ENCODE measurements around the gene FYN.

The FYN gene

DNA sequence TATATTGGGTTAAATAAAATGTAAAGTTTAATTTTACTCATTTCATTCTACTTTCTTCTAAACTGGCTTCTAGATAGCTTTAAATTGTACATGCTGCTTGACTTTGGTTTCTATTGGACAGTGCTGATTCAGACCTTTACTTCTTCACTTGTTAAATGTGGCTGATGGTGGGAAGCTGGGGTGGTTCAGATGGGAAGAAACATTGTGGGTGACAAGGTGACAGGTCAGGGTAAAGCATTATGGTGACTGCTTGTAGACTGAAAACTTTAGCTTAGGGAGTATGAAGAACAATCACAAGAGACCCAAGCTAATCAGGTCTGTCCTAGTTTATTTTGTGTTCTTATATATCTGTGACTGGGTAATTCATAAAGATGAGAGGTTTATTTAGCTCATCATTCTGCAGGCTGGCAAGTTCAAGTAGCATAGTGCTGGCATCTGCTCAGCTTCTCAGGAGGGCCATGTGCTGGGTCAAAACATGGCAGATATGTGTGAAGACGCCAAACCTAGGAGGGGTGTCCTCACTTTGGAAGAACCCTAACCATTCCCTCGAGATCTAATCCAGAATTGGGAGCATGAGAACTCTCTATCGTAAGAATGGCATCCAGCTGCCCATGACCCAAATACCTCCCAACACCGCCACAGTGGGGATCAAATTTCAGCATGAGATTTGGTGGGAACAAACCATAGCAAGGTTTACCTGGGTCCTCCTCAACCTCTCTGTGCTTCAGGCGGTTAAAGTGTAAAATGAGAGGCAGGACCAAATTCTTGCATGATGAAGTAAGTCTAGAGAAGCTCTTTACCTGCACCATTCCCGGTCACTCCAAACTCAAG is 102.8 kb downstream of the FYN start:
- no peak for DNase-seq (ENCODE audit: low read depth, low spot score)

DNA sequence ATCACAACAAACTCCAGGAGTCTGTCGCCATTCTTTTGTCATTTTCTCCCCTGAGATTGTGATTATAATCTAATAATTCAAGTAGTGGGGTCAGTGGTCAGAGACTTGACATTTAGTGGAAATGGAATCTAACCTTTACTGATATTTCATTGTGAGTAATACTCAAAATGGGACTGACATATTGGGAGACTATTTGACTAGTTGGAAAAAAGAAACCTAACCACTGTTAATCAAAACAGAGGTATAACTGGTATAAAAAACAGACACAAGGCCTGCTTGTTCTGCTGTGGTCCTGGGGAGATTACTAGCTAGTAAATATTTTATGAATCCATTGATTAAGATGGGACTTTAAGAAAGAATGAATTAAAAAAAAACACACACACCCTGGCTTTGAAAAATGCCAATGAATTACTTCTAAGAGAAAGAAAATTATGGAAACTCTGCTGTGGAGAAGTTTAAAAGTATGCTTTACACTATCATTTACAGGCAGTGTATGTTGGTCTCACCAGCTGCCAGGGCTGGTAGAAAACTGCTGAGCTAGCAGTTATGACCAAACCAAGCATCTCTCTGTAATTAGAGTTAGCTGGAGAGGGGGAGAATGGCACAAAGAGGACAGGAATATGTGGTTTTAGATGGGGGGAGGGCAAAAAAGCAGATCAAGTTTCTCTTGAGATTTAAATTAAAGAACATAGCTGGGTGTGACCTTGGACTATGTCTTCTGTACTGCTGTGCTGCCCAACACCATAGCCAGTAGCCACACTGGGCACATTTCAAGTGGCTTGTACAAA is 103.7 kb downstream of the FYN start:
- Histone ChIP-seq H3K9ac (ENCODE audit: insufficient read length) (no peak overlapping the region), H3K27ac (peak overlapping the region; percentile 80; the same call in 1 of the 2 replicates), H3K36me3 (ENCODE audit: insufficient read depth, low read length) (peaks cover 18% of the 10 kb centered on the region), H3K4me3 (peak overlapping the region; percentile 21; the same call in 1 of the 2 replicates), H3K9me3 (ENCODE audit: low read depth, low read length) (no peaks in the 10 kb centered on the region)
- peak; percentile 44; the same call in 1 of the 2 replicates for TF ChIP-seq POLR2AphosphoS5 (IDR thresholded peaks at IDR 0.05; ENCODE audit: borderline replicate concordance, low read depth, low read length)
- no peak for TF ChIP-seq EZH2 (IDR thresholded peaks at IDR 0.05)
- DNase-seq (ENCODE audit: low read depth, low spot score), result no peak

More for the DNA sequence above, 102.8 kb downstream of the FYN start:
- no peaks in the 10 kb centered on the region for H3K9me3 ChIP-seq (ENCODE audit: low read depth, low read length)
- TF ChIP-seq EZH2 (IDR thresholded peaks at IDR 0.05) (no peak), FOXP2 (optimal IDR thresholded peaks at IDR 0.05; ENCODE audit: control extremely low read depth, extremely low read length, insufficient read depth) (no peak), POLR2AphosphoS5 (IDR thresholded peaks at IDR 0.05; ENCODE audit: borderline replicate concordance, low read depth, low read length) (no peak)
- H3K4me3 ChIP-seq, result peak overlapping the region; percentile 21; the same call in 1 of the 2 replicates
- H3K27ac ChIP-seq, result peak overlapping the region; percentile 80; the same call in 1 of the 2 replicates
- H3K36me3 ChIP-seq (ENCODE audit: insufficient read depth, low read length), result peaks cover 18% of the 10 kb centered on the region
- no peak overlapping the region for H3K9ac ChIP-seq (ENCODE audit: insufficient read length)

DNA sequence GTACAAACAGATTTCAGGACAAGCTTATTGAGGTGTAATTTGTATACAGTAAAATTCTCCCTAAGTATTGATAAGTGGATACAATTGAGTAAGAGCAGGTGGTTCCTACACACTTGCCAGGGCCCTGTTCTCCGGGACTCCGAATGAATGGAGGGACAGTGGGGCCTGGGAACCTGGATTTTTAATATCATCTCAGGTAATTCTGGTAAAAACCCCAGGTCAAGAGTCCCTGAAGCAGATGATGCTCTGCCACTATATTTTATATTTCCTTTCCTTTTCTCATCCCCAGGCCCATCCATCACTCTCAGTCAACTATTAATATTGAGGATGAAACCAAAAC is 104.9 kb downstream of the FYN start:
- peak overlapping the region; percentile 26; the same call in 1 of the 2 replicates for H3K27ac ChIP-seq
- no peak overlapping the region for H3K4me3 ChIP-seq
- TF ChIP-seq EZH2 (IDR thresholded peaks at IDR 0.05) (no peak), POLR2AphosphoS5 (IDR thresholded peaks at IDR 0.05; ENCODE audit: borderline replicate concordance, low read depth, low read length) (no peak), FOXP2 (optimal IDR thresholded peaks at IDR 0.05; ENCODE audit: control extremely low read depth, extremely low read length, insufficient read depth) (no peak)
- no peak overlapping the region for H3K9ac ChIP-seq (ENCODE audit: insufficient read length)
- no peak for DNase-seq (ENCODE audit: low read depth, low spot score)
- H3K36me3 ChIP-seq (ENCODE audit: insufficient read depth, low read length), result peaks cover 18% of the 10 kb centered on the region
- H3K9me3 ChIP-seq (ENCODE audit: low read depth, low read length), result no peaks in the 10 kb centered on the region

DNA sequence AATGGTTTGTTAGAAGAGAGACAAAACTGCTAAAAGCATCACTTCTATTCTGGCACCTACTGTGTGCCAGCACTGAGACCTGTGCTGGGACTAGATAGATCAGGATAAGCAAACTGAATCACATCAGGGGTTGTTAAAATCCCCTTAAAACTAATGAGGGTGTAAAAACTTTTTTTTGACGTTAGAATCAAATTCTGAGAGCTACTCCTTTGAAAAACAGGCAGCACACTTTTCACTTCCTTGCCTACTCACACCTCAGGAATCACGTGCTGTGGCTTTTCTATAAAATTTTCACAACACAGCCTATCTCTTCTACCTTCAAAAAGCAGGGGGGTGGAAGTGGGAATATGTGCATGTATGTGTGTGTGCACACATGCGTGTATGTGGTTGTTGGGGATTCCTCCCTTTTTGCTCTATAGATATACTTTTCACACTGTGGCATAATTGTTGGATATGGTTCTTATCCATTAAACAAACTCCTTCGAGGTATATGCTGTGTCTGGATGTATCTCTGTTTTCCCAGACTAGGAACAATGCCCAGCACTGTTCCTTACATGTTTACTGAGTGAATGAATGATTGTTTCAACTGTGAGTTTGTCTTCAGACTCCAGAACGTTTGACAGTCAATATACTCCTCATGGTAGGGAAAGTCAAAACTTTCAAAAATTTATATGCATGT is 105.4 kb downstream of the FYN start:
- DNase-seq (ENCODE audit: low read depth, low spot score), result no peak
- H3K27ac ChIP-seq, result peak overlapping the region; percentile 26; the same call in 1 of the 2 replicates
- H3K9ac ChIP-seq (ENCODE audit: insufficient read length), result no peak overlapping the region
- peaks cover 18% of the 10 kb centered on the region for H3K36me3 ChIP-seq (ENCODE audit: insufficient read depth, low read length)
- TF ChIP-seq FOXP2 (optimal IDR thresholded peaks at IDR 0.05; ENCODE audit: control extremely low read depth, extremely low read length, insufficient read depth) (no peak), EZH2 (IDR thresholded peaks at IDR 0.05) (no peak), POLR2AphosphoS5 (IDR thresholded peaks at IDR 0.05; ENCODE audit: borderline replicate concordance, low read depth, low read length) (no peak)
- no peaks in the 10 kb centered on the region for H3K9me3 ChIP-seq (ENCODE audit: low read depth, low read length)
- H3K4me3 ChIP-seq, result no peak overlapping the region

DNA sequence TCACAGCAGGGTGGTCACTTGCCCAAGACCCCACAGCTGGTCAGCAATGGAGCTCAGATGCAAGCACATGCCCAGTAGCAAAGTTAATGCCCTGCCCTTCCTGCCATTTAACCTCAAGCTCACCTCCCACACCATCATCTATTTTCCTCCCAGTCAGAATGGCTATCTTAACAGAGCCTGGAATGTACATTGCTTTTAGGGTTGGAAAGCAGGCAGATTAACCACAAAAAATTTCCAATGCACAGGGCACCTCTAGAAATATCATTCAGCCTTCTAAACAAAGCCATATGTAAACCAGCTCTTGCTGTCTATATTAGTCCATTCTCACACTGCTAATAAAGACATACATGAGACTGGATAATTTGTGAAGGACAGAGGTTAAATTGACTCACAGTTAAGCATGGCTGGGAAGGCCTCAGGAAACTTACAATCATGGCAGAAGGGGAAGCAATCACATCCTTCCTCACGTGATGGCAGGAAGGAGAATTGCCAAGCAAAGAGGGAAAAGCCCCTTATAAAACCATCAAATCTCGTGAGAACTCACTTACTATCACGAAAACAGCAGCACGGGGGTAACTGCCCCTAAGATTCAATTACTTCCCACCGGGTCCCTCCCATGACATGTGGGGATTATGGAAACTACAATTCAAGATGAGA is 106.9 kb downstream of the FYN start:
- Histone ChIP-seq H3K4me3 (no peak overlapping the region), H3K36me3 (ENCODE audit: insufficient read depth, low read length) (peaks cover 9% of the 10 kb centered on the region), H3K9ac (ENCODE audit: insufficient read length) (no peak overlapping the region), H3K9me3 (ENCODE audit: low read depth, low read length) (no peaks in the 10 kb centered on the region), H3K27ac (peak overlapping the region; percentile 93; the same call in 1 of the 2 replicates)
- TF ChIP-seq EZH2 (IDR thresholded peaks at IDR 0.05) (no peak), POLR2AphosphoS5 (IDR thresholded peaks at IDR 0.05; ENCODE audit: borderline replicate concordance, low read depth, low read length) (no peak), FOXP2 (optimal IDR thresholded peaks at IDR 0.05; ENCODE audit: control extremely low read depth, extremely low read length, insufficient read depth) (no peak)
- DNase-seq (ENCODE audit: low read depth, low spot score), result no peak

DNA sequence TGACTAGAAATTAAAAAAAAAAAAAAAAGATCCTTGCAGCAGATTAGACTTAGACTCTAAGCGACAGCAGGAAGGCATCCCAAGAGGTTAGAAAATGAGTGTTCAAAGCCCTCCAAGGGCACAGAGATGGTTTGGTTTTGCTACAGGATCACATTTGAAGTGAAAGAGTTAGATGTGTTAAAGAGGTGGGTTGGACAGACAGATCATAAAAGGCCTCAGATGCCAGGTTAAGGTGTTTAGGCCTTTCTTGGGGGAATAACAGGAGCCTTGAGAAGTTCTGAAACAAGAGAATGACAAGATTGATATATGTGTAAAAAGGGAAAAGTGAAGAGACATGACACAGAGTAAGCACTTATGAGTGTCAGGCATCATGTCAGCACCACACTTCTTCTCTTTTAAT is 107.5 kb downstream of the FYN start:
- DNase-seq (ENCODE audit: low read depth, low spot score), result no peak
- H3K9me3 ChIP-seq (ENCODE audit: low read depth, low read length), result no peaks in the 10 kb centered on the region
- TF ChIP-seq EZH2 (IDR thresholded peaks at IDR 0.05), result no peak
- no peak for TF ChIP-seq FOXP2 (optimal IDR thresholded peaks at IDR 0.05; ENCODE audit: control extremely low read depth, extremely low read length, insufficient read depth)
- TF ChIP-seq POLR2AphosphoS5 (IDR thresholded peaks at IDR 0.05; ENCODE audit: borderline replicate concordance, low read depth, low read length), result no peak
- peaks cover 4% of the 10 kb centered on the region for H3K36me3 ChIP-seq (ENCODE audit: insufficient read depth, low read length)
- H3K9ac ChIP-seq (ENCODE audit: insufficient read length), result no peak overlapping the region
- peak overlapping the region; percentile 93 for H3K27ac ChIP-seq
- H3K4me3 ChIP-seq, result no peak overlapping the region

DNA sequence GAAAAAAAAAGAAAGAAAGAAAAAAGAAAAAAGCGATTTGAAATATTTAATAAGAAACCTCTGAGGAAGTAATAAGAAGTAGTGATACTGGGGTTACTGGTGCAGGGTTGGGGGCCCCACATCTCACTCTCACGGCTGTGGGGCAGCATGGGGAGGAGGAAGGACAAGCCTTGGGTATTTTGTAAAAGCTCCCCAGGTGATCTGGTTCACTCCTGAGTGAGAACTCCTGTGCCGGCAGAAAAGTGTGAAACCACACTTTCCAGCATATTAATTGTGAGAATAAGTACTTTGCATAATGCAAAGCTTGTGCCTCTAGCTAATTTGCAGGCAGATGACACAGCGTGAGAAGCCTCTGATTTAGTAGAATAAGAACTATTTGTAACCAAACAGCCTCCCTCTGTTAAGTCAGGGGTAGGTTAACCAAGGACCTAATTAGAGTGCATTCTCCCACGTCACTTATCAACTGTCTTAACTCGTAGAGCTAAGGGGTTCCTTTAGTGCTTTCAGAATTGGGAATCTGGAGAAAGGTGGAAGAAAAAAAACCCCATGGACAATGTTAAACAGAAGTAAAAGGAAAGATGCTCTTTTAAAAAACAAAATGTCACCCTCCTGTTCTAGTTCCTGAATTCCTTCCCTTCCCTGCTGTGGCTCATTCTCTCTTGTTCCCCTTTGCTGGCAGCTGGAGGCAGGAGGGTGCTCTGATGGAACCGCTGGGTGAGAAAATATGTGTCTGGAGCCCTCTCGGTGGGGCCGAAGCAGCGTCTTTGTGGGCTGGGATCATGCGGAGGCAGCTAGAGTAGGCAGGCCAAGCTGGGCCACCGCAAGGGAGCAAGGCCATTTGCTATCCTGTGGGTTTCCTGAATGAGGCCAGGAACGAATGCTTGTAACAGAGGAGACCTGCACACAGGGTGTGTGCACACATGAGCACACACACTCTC is 108.7 kb downstream of the FYN start:
- Histone ChIP-seq H3K9ac (ENCODE audit: insufficient read length) (no peak overlapping the region), H3K9me3 (ENCODE audit: low read depth, low read length) (no peaks in the 10 kb centered on the region), H3K4me3 (peak overlapping the region; percentile 27), H3K36me3 (ENCODE audit: insufficient read depth, low read length) (no peaks in the 10 kb centered on the region), H3K27ac (peak overlapping the region; percentile 93)
- TF ChIP-seq POLR2AphosphoS5 (IDR thresholded peaks at IDR 0.05; ENCODE audit: borderline replicate concordance, low read depth, low read length) (no peak), EZH2 (IDR thresholded peaks at IDR 0.05) (no peak), FOXP2 (optimal IDR thresholded peaks at IDR 0.05; ENCODE audit: control extremely low read depth, extremely low read length, insufficient read depth) (no peak)
- DNase-seq (ENCODE audit: low read depth, low spot score), result no peak
